ENCODE results near the gene FAM53C. TPM values are rescaled to one million over a fixed set of nuclear protein-coding genes. Genes with fewer than 3 reads are reported as not detected.

Gene FAM53C
- total RNA-seq, 1 donor from 2014 or later: 45.6 TPM

DNA sequence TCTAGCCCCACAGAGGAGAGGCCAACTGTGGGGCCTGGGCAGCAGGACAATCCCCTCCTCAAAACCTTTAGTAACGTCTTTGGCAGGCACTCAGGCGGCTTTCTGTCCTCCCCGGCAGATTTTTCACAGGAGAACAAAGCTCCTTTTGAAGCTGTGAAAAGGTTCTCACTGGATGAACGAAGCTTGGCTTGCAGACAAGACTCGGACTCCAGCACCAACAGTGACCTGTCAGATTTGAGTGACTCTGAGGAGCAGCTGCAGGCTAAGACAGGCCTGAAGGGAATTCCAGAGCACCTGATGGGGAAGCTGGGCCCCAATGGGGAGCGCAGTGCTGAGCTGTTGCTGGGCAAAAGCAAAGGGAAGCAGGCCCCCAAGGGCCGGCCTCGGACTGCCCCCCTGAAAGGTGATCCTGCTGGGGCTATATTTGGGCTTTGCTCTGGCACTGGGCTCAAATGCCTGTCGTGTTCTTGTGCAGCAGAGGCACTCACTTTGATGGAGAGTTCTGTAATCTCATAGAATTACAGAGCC is 53.9 kb downstream of the FAM53C start:
- Mint-ChIP-seq H3K9me3 (ENCODE audit: unreplicated experiment) (no peaks in the 10 kb centered on the region), H3K27ac (ENCODE audit: unreplicated experiment) (no peak overlapping the region), H3K36me3 (ENCODE audit: unreplicated experiment) (peaks cover 48% of the 10 kb centered on the region), H3K4me1 (ENCODE audit: unreplicated experiment) (no peaks in the 10 kb centered on the region), H3K4me3 (ENCODE audit: unreplicated experiment) (no peak overlapping the region), H3K27me3 (ENCODE audit: unreplicated experiment) (no peaks in the 10 kb centered on the region)
- no peak for DNase-seq (ENCODE audit: extremely low spot score, unreplicated experiment)
- TF ChIP-seq, protein P1, sequence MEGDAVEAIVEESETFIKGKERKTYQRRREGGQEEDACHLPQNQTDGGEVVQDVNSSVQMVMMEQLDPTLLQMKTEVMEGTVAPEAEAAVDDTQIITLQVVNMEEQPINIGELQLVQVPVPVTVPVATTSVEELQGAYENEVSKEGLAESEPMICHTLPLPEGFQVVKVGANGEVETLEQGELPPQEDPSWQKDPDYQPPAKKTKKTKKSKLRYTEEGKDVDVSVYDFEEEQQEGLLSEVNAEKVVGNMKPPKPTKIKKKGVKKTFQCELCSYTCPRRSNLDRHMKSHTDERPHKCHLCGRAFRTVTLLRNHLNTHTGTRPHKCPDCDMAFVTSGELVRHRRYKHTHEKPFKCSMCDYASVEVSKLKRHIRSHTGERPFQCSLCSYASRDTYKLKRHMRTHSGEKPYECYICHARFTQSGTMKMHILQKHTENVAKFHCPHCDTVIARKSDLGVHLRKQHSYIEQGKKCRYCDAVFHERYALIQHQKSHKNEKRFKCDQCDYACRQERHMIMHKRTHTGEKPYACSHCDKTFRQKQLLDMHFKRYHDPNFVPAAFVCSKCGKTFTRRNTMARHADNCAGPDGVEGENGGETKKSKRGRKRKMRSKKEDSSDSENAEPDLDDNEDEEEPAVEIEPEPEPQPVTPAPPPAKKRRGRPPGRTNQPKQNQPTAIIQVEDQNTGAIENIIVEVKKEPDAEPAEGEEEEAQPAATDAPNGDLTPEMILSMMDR (IDR thresholded peaks at IDR 0.05): no peak

Other genes with a start within 250 kb of the FAM53C start
- gene NME5, start 198.8 kb upstream of the FAM53C start, total RNA-seq: 1.7 and 2.4 TPM in 2 replicates
- 68.3 and 71.6 TPM in 2 replicates for gene BRD8, start 159.6 kb upstream of the FAM53C start, total RNA-seq
- gene KIF20A, start 159.2 kb upstream of the FAM53C start, total RNA-seq: 14.7 and 16.4 TPM in 2 replicates
- 36.7 and 37.6 TPM in 2 replicates for gene CDC23, start 124.9 kb upstream of the FAM53C start, total RNA-seq
- gene GFRA3, start 63.6 kb upstream of the FAM53C start, total RNA-seq: 0.18 TPM in 1 of 2 replicates, not detected in the other
- gene CDC25C, start 6.5 kb upstream of the FAM53C start, total RNA-seq: 1.9 and 2.2 TPM in 2 replicates
- gene KDM3B, start 14.4 kb downstream of the FAM53C start, total RNA-seq: 65.2 and 67.4 TPM in 2 replicates
- 15.4 and 18.3 TPM in 2 replicates for gene REEP2, start 100.8 kb downstream of the FAM53C start, total RNA-seq
- 219 and 415 TPM in 2 replicates for gene EGR1, start 127.2 kb downstream of the FAM53C start, total RNA-seq
- gene ETF1, start 205.0 kb downstream of the FAM53C start, total RNA-seq: 84.2 and 88.3 TPM in 2 replicates
- gene HSPA9, start 237.1 kb downstream of the FAM53C start, total RNA-seq: 197 and 211 TPM in 2 replicates